HL-60 (cell line): ENCODE measurements around the gene HELB.

Experiments
- DNase-seq, 2 experiments: peaks; one replicate each; pipeline ENCODE4 v3.0.0-alpha.2; 2010 to 2020; ENCODE audit warnings: low read depth in 1 of 2, low spot score in 1 of 2
- H3K27ac ChIP-seq: fragments of 250-450 bp; sonication (Bioruptor Pico); replicated peaks from 2 replicates; pipeline ENCODE4 v1.5.1; 2020; ENCODE audit warnings: mild to moderate bottlenecking, moderate library complexity
- H3K27me3 ChIP-seq: fragments of 250-450 bp; sonication (Bioruptor Pico); 2 replicates; pipeline ENCODE4 v1.5.1; 2021; ENCODE audit warnings: mild to moderate bottlenecking, moderate library complexity; ENCODE audit not compliant: insufficient read depth, poor library complexity, severe bottlenecking
- H3K4me3 ChIP-seq: replicated peaks from 2 replicates; pipeline ENCODE4 v1.5.1; 2011; ENCODE audit warnings: mild to moderate bottlenecking, control low read depth, low read length; ENCODE audit not compliant: insufficient read depth
- CTCF ChIP-seq: IDR thresholded peaks from one replicate; pipeline ENCODE4 v1.5.1; 2011; ENCODE audit warnings: low read length, control low read depth, inconsistent platforms; ENCODE audit not compliant: insufficient read depth
- GABPA ChIP-seq: IDR thresholded peaks from 2 replicates; pipeline ENCODE4 v1.6.1; 2012; ENCODE audit warnings: low read depth
- POLR2AphosphoS5 ChIP-seq: IDR thresholded peaks from 2 replicates; pipeline ENCODE4 v1.6.1; 2012; ENCODE audit warnings: low read depth
- REST ChIP-seq: IDR thresholded peaks from 2 replicates; pipeline ENCODE4 v1.6.1; 2012; ENCODE audit warnings: low read depth; ENCODE audit not compliant: insufficient replicate concordance
- SPI1 ChIP-seq: IDR thresholded peaks from 2 replicates; pipeline ENCODE4 v1.6.1; 2012; ENCODE audit warnings: low read depth, mild to moderate bottlenecking, borderline replicate concordance

HELB gene

GRCh38 chr12:66279123-66279712 lies 23.1 kb upstream of the HELB start:
- H3K27ac ChIP-seq: peak overlapping the region; percentile 66; the same call in 1 of the 2 replicates
- H3K4me3 ChIP-seq: no peak overlapping the region
- TF ChIP-seq CTCF: peak; percentile 66
- no peak for TF ChIP-seq GABPA
- no peak for TF ChIP-seq SPI1
- no peaks in the 10 kb centered on the region for H3K27me3 ChIP-seq
- peak in 1 of 2 experiments; percentile 60 for DNase-seq

DNA sequence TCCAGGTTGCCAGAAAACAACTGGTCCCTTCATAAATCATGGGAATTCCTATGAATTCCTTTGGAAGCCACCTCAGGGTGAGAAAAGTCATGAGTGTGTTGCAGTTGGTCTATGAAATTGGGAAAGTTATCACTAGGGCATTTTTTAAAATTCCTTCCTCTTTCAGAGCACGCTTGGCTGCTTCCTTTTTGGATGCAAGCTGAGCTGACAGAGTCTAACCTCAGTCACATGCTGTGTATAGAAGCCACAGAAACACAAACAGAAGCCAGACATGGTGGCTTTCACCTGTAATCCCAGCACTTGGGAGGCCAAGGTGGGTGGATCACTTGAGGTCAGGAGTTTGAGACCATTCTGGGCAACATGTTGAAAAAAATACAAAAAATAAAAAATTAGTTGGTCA lies 21.7 kb upstream of the HELB start:
- H3K4me3 ChIP-seq: no peak overlapping the region
- DNase-seq: peak; percentile 54 to 74
- no peaks in the 10 kb centered on the region for H3K27me3 ChIP-seq
- peak overlapping the region; percentile 66 for H3K27ac ChIP-seq
- TF ChIP-seq REST (no peak), CTCF (no peak), SPI1 (no peak; the same call in 1 of the 2 replicates), POLR2AphosphoS5 (no peak), GABPA (no peak)

DNA sequence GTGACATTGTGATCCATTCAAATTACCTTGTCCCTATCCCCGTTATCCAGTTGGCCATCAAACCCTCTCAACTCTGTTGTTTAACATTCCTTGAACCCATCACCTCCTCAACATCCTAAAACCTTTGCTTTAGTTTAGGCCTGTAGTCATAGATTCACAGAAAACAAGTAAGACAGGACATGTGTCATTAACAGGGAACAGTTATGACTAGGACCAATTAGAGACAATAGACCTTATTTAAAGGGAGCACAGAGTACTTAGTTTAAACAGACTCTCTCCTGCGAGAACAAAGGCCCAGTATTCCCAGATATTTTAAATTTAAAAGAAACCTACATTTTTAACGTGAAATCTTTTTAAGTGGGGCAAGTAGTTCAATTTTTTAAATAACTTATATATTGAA lies 20.0 kb upstream of the HELB start:
- H3K27me3 ChIP-seq: no peaks in the 10 kb centered on the region
- H3K4me3 ChIP-seq: no peak overlapping the region
- H3K27ac ChIP-seq: no peak overlapping the region
- TF ChIP-seq GABPA (no peak), CTCF (no peak), POLR2AphosphoS5 (no peak), SPI1 (no peak), REST (no peak)
- no peak for DNase-seq

- Histone ChIP-seq H3K27ac (no peak overlapping the region), H3K4me3 (no peak overlapping the region), H3K27me3 (no peaks in the 10 kb centered on the region)
- no peak for DNase-seq
- TF ChIP-seq POLR2AphosphoS5 (no peak), SPI1 (no peak), CTCF (no peak)
Measured at GRCh38 chr12:66287275-66287674, 15.0 kb upstream of the HELB start.
